Fibroblast of lung (primary cell): Measurements from ENCODE around the gene CMIP. TPM values are rescaled to one million over a fixed set of nuclear protein-coding genes. Genes with fewer than 3 reads are reported as not detected.

Experiments used
- DNase-seq, 2 donors: peaks; one replicate each; pipeline versions ENCODE4 v3.0.0 to v3.0.0-alpha.2; 2010; ENCODE audit warnings: low read depth in 2 of 2
- H2AFZ ChIP-seq: 2 replicates; pipeline ENCODE4 v1.5.1; 2012; ENCODE audit warnings: low read length, control low read depth, inconsistent platforms
- H3K27ac ChIP-seq: 2 replicates; pipeline ENCODE4 v1.5.1; 2011; ENCODE audit warnings: low read length, control low read depth; ENCODE audit not compliant: insufficient read depth
- H3K27me3 ChIP-seq: 2 replicates; pipeline ENCODE4 v1.5.1; 2011; ENCODE audit warnings: mild to moderate bottlenecking, low read length; ENCODE audit not compliant: control insufficient read depth, insufficient read depth
- H3K36me3 ChIP-seq: 2 replicates; pipeline ENCODE4 v1.5.1; 2011; ENCODE audit warnings: low read length; ENCODE audit not compliant: control insufficient read depth, insufficient read depth
- H3K4me1 ChIP-seq: 2 replicates; pipeline ENCODE4 v1.5.1; 2011; ENCODE audit warnings: low read length; ENCODE audit not compliant: control insufficient read depth, insufficient read depth; ENCODE audit errors: extremely low read depth
- H3K4me2 ChIP-seq: 2 replicates; pipeline ENCODE4 v1.5.1; 2011; ENCODE audit warnings: low read length, control low read depth; ENCODE audit not compliant: insufficient read depth; ENCODE audit errors: extremely low read depth
- H3K4me3 ChIP-seq, 4 experiments: fragments of 200-600 bp in 1 of 4; sonication (generic) in 1 of 4; replicated peaks in 1 of 4; 2 replicates each; pipeline ENCODE4 v1.5.1; 2011 to 2016; ENCODE audit warnings: low read length in 4 of 4, low read depth in 3 of 4, mild to moderate bottlenecking in 3 of 4, control low read depth in 2 of 4, inconsistent platforms in 1 of 4, mixed read lengths in 1 of 4; ENCODE audit not compliant: insufficient read depth in 1 of 4; ENCODE audit errors: control extremely low read depth in 1 of 4
- H3K79me2 ChIP-seq: 2 replicates; pipeline ENCODE4 v1.5.1; 2012; ENCODE audit warnings: mild to moderate bottlenecking, low read length, inconsistent platforms; ENCODE audit not compliant: control insufficient read depth, insufficient read depth
- H3K9ac ChIP-seq: 2 replicates; pipeline ENCODE4 v1.5.1; 2011; ENCODE audit warnings: mild to moderate bottlenecking, low read length, control low read depth; ENCODE audit not compliant: insufficient read depth
- H3K9me3 ChIP-seq: 2 replicates; pipeline ENCODE4 v1.5.1; 2012; ENCODE audit warnings: low read depth, low read length; ENCODE audit not compliant: control insufficient read depth, insufficient read depth
- H4K20me1 ChIP-seq: 2 replicates; pipeline ENCODE4 v1.5.1; 2011; ENCODE audit warnings: low read length; ENCODE audit not compliant: control insufficient read depth, insufficient read depth; ENCODE audit errors: extremely low read depth
- CTCF ChIP-seq, 2 donors: IDR thresholded peaks in 1 of 2; conservative IDR thresholded peaks in 1 of 2; 1 replicate in 1 of 2; 2 replicates in 1 of 2; pipeline ENCODE4 v1.5.1; 2011 to 2012; ENCODE audit warnings: low read length in 2 of 2, control low read depth in 1 of 2, inconsistent platforms in 1 of 2, low read depth in 1 of 2, mild to moderate bottlenecking in 1 of 2
- EZH2 ChIP-seq: IDR thresholded peaks from 2 replicates; pipeline ENCODE4 v1.5.1; 2012; ENCODE audit warnings: low read length, control low read depth, mild to moderate bottlenecking; ENCODE audit errors: missing control alignments
- polyA plus RNA-seq, 2 donors: library from polyadenylated mRNA; depleted of rRNA in 1 of 2; stranded (reverse) in 1 of 2; unstranded in 1 of 2; fragments of >200 nt; gene quantifications; 2 replicates each; pipeline ENCODE4 v1.2.1, GENCODE V29; 2011 to 2012; ENCODE audit warnings: missing spikeins in 1 of 2
- total RNA-seq: library from RNA; depleted of rRNA; stranded (reverse); fragments of >200 nt; gene quantifications from 2 replicates; pipeline ENCODE4 v1.2.1, GENCODE V29; 2014

Gene CMIP
- total and polyA plus RNA-seq, 2 donors (not counting 1 experiment from before 2014, with no cell fraction given), result 1.9 to 5.1 TPM

GRCh38 chr16:81552743-81553079 lies 108.1 kb downstream of the CMIP start:
- H3K27ac ChIP-seq, result no peak overlapping the region
- H3K4me1 ChIP-seq, result peaks cover 3% of the 10 kb centered on the region
- H3K4me2 ChIP-seq, result no peak overlapping the region
- TF ChIP-seq CTCF (conservative IDR thresholded peaks at IDR 0.05 in 1 of 2, IDR thresholded peaks at IDR 0.05 in 1 of 2; ENCODE audit: low read depth in 1 of 2, low read length in 2 of 2) (no peak), EZH2 (no peak)
- H3K36me3 ChIP-seq, result no peaks in the 10 kb centered on the region
- H3K79me2 ChIP-seq, result peaks cover 4% of the 10 kb centered on the region
- no peak for DNase-seq
- H3K9ac ChIP-seq, result no peak overlapping the region
- no peaks in the 10 kb centered on the region for H3K9me3 ChIP-seq
- H4K20me1 ChIP-seq, result no peaks in the 10 kb centered on the region
- no peaks in the 10 kb centered on the region for H3K27me3 ChIP-seq
- H3K4me3 ChIP-seq, result no peak overlapping the region
- H2AFZ ChIP-seq, result no peak overlapping the region

GRCh38 chr16:81553080-81553813 lies 108.6 kb downstream of the CMIP start:
- DNase-seq, result peak in 1 of 2 donors; percentile 71
- TF ChIP-seq EZH2 (no peak), CTCF (conservative IDR thresholded peaks at IDR 0.05 in 1 of 2, IDR thresholded peaks at IDR 0.05 in 1 of 2; ENCODE audit: low read depth in 1 of 2, low read length in 2 of 2) (no peak)
- Histone ChIP-seq H3K9me3 (no peaks in the 10 kb centered on the region), H3K79me2 (peaks cover 4% of the 10 kb centered on the region), H3K27me3 (no peaks in the 10 kb centered on the region), H3K9ac (no peak overlapping the region), H2AFZ (no peak overlapping the region), H3K4me1 (peaks cover 3% of the 10 kb centered on the region), H3K27ac (no peak overlapping the region), H3K4me2 (no peak overlapping the region), H3K36me3 (no peaks in the 10 kb centered on the region), H4K20me1 (no peaks in the 10 kb centered on the region), H3K4me3 (no peak overlapping the region)

DNA sequence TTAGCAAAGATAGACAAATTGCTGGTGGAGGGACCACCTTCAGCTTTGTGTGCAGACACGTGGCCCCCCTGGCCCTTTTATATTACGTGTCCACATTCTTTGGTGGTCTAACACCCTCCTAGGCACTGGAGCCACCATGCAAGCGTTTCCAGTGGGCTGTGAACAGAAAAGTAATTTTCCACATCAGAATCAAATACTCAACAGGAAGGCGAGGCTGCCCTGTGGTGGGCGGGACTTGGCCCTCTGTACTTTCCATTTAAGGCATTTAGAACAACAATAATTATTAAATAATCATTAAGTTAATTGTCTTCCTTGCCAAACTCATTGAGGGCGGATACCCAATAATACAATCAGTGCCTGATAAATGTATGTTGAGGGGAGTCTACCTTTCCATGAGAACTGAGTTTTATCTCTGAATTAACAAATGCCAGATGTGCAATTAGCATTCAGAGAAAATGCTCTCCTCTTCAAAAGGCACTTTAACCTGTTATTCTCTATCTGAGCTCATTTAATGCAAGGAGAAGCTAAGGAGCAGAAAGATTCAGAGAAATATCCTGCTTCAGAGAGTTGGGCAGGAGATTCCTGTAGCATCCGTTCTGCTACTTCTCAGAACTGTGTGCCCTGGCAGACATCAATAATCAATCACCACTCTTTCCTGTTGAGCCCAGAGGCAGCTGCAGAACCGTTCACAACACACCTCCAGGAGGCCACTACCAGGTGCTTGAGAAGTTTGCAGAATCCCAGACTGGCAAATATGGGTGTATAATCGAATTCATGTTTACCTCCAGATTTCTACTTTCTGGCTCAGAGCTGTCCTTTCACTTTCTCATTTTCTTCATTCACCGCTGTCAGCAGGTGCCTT lies 109.4 kb downstream of the CMIP start:
- Histone ChIP-seq H3K9ac (no peak overlapping the region), H3K27me3 (no peaks in the 10 kb centered on the region), H3K27ac (no peak overlapping the region), H3K9me3 (no peaks in the 10 kb centered on the region), H3K4me2 (no peak overlapping the region), H4K20me1 (no peaks in the 10 kb centered on the region), H3K4me3 (no peak overlapping the region), H3K79me2 (peaks cover 4% of the 10 kb centered on the region), H2AFZ (no peak overlapping the region), H3K36me3 (no peaks in the 10 kb centered on the region), H3K4me1 (peaks cover 3% of the 10 kb centered on the region)
- TF ChIP-seq CTCF (conservative IDR thresholded peaks at IDR 0.05 in 1 of 2, IDR thresholded peaks at IDR 0.05 in 1 of 2; ENCODE audit: low read depth in 1 of 2, low read length in 2 of 2), result no peak
- TF ChIP-seq EZH2, result no peak
- DNase-seq, result no peak
